Sciatic nerve (tissue), 2 donors: ENCODE results near the gene TMLHE. TPM values are rescaled to one million over a fixed set of nuclear protein-coding genes. Genes with fewer than 3 reads are reported as not detected.
"Not testable (repeated sequence)": the region's sequence is repeated elsewhere in the genome, so short reads cannot be mapped to it uniquely, and the experiment has no call there.

ENCODE experiments used
- ATAC-seq: fragments of 200-7000 bp; cut with Tn5 transposase; one replicate; pipeline ENCODE4 v1.9.1; 2020; ENCODE audit warnings: mild to moderate bottlenecking, moderate library complexity
- DNase-seq: peaks from one replicate; pipeline ENCODE4 v3.0.0-alpha.2; 2020; ENCODE audit warnings: low spot score
- intact Hi-C: fragments of 100-400 bp; cut with DNase I; formaldehyde crosslinking; loops from one replicate; pipeline ENCODE4 v1.14.2; 2022
- total RNA-seq: library from RNA; stranded (reverse); fragmentation: NEBNext Ultra II Directional; extraction: Animal tissue kit (Norgen Biotek cat#: 25700); gene quantifications from one replicate; pipeline ENCODE4 v1.2.1, GENCODE V29; 2021
- donor health status: DM: no; HTN: no; CAD: no.
- donor health status: DM: no; HTN: no; CAD: no.

Gene TMLHE, protein sequence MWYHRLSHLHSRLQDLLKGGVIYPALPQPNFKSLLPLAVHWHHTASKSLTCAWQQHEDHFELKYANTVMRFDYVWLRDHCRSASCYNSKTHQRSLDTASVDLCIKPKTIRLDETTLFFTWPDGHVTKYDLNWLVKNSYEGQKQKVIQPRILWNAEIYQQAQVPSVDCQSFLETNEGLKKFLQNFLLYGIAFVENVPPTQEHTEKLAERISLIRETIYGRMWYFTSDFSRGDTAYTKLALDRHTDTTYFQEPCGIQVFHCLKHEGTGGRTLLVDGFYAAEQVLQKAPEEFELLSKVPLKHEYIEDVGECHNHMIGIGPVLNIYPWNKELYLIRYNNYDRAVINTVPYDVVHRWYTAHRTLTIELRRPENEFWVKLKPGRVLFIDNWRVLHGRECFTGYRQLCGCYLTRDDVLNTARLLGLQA
- 20.1 TPM for total RNA-seq

DNA sequence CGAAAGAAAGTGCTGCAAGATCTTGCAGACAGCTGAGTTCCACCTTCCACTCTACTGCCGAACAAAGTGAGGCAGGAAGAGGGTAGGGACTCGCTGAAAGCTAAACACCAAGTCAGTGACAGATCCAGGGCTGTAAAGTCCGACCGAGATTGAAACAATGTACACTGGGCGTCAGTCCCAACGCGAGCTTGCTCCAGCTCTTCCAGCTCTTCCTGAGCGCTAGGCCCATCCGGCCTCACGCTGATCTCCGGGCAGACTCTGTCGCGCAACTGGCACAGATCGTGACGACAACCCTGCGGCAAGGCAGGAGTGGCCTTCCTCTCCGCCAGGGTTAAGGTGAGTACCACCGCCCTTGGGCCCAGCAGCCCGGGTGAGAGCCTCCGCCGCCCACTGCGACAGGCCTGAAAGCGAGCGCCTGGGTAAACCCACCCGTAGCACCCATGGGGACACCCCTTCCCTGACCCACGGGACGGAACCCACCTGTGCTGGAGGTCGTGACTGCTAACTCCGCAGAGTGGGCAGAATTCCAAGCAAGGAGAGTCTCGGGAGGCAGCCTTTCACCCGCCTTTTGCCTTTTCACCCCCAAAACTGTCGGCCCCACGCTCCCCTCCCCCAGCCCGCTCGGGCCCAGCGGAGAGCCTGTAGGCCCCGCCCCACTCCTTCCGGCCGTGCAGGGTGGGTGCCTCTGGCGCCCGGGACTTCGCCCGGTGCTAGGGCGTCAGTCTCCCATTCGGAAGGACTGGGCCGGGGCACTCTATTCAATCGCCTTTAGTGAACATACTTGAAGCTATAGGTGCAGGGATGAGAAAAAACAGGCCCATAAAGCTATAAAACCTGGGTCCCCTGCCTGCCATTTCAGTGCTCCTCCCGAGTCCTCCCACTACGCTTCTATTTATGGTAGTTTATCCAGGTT lies at the start of gene TMLHE, which contains the start of gene SPRY3:
Gene TMLHE (minus strand): TSS at position 641 of the 913 bp plus-strand sequence. CDS start 67,676 bp downstream, outside the sequence.
Gene SPRY3 (plus strand): TSS at position 275 of the 913 bp plus-strand sequence.
- ATAC-seq (peak; percentile 98), DNase-seq (peak; percentile 78)
- intact Hi-C loops: no loop called here

DNA sequence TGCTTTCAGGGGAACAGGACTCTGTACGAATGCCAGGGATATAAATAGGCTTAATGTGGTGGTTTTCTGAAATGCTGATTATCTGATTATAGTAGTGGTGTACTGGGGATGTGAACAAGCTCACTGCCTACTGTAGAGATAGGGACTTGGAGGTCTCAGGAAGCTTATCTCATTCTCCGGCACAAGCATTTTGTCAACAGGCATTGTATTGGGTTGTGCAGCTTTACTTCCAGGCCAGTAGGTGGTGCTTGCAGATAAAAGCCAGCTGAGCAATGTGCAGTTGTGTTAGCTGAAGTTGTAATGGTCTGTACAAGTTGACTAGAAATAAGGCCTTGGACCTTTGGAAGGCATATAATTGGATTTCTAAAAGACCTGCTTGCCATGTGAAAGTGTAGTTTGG lies 49.5 kb upstream of the TMLHE start:
- no peak for ATAC-seq
- intact Hi-C loops: no loop called here
- DNase-seq: no peak

DNA sequence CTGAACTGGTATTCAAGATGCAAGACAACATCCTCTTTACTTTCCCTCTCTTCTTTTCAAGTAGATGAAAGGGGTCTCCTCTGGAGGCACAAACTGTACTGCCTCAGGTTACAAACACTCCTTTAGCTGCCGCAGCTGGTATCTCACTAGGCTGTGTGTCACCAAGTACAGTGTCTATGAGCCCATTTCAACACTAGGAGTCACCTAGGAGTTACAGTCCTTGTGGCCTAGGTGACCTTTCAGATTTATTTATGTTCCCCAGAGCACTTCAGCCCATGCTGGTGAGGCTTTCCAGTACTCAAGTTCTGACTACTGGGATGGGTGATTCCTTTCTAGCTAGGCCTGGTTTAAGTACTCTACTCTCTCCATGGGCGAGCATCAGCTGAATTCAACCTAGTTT lies 32.4 kb upstream of the TMLHE start:
- intact Hi-C loops: no loop called here
- no peak for DNase-seq
- ATAC-seq: no peak

DNA sequence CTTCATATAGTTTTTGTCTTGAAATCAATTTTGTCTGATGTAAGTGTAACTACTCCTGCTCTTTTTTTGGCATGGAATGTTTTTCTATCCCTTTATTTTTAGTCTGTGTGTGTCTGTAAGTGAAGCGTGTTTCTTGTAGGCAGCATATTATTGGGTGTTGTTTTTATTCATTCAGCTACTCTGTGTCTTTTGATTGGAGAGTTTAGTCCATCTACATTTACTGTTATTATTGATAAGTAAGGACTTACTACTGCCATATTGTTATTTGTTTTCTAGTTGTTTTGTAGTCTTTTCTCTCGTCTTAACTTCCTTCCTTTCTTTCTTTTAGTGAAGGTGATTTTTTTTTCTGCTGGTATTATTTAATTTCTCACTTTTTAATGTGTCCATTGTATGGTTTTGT lies 30.5 kb upstream of the TMLHE start:
- ATAC-seq (no peak), DNase-seq (no peak)
- intact Hi-C loops: no loop called here

DNA sequence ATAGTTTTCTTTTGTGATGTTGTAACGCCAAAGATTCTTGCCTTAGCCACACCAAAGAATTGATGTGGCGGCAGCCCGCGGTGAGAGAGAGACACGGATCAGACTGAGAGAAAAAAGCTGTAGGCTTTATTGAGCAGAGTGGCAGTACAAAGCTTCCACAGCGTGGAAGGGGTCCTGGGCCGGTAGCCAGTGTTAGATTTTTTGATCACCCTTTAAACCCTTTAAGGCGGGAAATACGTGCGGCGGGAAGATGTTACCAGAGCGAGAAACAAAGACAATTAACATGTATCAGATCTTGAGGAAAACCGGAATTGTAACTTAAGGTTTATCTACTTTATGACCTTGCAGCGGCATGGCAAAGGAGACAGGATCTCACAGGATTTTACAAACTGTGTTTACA lies 28.6 kb upstream of the TMLHE start:
- DNase-seq, ATAC-seq, intact Hi-C loops: not testable (repeated sequence)

DNA sequence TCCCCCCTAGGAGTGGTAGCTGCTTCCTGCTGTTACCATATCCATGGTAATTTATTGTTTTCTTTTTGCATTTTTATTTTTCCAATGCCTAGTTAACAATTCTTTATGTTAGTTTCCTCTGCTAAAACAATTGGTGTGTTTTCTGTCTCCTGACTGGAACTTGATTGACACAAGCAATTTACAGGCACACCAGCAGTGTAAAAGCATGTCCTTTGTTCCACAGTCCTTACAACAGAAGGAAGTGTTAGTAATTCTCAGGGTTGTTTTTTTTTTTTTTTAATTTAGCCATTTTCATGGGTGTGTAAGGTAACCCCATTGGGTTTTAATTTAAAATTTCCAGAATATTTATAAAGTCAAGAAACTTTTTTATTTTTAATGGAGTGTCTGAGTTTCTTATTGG lies 25.0 kb upstream of the TMLHE start:
- ATAC-seq (no peak), DNase-seq (no peak)
- intact Hi-C loops: no loop called here

DNA sequence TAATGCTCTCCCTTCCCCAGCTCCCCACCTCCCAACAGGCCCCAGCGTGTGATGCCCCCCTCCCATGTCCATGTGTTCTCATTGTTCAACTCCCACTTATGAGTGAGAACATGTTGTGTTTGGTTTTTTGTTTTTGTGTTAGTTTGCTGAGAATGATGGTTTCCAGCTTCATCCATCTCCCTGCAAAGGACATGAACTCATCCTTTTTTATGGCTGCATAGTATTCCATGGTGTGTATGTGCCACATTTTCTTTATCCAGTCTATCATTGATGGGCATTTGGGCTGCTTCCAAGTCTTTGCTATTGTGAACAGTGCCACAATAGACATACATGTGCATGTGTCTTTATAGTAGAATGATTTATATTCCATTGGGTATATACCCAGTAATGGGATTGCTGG lies 22.3 kb upstream of the TMLHE start:
- intact Hi-C loops, ATAC-seq, DNase-seq: not testable (repeated sequence)

DNA sequence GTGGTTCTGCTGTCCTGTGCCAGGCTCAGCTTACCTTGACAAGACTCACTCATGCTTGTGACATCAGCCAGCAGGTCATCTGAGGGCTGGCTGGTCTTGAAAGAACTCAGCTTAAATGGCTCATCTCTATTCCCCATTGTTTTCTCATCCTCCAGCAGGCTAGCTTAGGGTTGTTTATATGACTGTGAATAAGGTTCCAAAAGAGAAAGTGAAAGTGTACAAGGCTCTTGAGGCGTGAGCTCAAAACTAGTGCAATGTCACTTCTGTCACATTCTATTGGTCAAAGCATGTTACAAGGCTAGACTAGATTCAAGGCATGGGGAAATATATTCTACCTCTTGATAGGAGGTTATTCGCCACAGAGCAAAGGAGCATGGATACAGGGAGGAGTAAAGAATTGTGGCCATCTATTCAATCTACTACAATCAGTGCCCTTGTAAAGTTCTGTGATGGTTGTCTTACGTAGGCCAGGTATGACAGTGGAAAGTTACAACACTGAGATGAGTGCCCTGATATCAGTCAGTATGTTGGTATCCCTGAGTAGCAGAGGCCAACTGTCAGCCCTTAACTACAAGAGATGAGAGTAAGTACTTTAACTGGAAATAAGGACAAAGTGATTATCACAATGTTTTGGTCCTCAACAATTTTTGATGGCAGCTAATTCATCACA lies 19.8 kb upstream of the TMLHE start:
- ATAC-seq (no peak), DNase-seq (no peak)
- intact Hi-C loops: no loop called here

DNA sequence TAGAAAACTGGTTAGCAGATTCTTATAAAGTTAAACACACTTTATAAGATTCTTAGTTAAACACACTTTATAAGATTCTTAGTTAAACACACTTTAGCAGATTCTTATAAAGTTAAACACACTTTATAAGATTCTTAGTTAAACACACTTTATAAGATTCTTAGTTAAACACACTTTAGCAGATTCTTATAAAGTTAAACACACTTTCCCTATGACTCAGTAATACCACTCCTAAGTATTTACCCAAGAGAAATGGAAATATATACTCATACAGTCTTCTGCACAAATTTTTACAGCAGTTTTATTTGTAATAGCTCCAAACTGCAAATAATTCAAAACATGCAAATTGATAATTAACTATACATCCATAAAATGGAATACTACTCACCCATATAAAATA lies 7.4 kb upstream of the TMLHE start:
- ATAC-seq, DNase-seq, intact Hi-C loops: not testable (repeated sequence)

DNA sequence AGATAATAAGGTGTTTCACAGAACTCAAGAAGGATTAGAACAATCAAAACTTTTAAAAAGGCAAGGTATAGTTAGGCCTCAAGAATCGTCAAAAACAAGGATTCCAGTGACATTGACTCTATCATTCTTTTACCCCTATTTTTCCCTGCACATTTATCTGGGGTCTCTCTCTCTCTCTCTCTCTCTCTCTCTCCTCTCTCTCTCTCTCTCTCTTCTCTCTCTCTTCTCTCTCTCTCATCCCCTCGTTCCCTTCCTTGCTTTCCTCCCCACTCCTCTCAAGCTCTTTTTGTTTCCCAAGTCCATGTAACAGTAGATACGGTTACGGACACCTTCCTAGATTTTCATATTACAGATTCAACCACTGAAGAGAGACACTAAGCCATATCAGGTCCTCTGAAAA lies 3.2 kb upstream of the TMLHE start:
- ATAC-seq: no peak
- intact Hi-C loops: no loop called here

DNA sequence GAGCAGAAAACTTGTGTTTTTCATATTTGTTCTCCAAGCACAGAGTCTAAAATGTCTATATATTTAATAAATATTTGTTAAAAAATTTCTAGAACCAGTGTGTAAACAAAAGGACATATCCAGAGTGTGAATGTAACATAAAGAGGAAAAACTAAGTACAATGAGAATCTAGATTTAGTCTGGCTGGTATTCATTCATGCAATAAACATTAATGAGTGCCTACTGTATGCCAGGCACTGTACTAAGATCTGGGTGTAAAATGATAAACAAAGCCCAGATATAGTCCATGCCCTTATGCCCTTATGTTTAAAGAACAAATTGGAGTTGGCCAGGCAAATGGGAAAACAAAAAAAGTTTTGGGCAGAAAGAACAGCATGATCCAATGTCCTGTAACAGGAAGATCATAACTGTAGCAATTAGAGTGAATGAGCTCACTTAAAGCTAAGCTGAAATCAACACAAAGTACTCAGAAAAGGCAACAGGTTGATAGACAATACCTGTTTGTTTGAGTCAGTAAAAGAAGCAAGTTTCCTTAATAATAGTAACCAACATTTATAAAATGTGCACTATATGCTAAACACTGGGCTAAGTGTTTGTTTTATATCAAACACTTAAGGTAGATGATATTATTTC lies 1.3 kb upstream of the TMLHE start:
- no peak for ATAC-seq
- intact Hi-C loops: no loop called here

More for the DNA sequence above, 3.2 kb upstream of the TMLHE start:
- no peak for DNase-seq

DNA sequence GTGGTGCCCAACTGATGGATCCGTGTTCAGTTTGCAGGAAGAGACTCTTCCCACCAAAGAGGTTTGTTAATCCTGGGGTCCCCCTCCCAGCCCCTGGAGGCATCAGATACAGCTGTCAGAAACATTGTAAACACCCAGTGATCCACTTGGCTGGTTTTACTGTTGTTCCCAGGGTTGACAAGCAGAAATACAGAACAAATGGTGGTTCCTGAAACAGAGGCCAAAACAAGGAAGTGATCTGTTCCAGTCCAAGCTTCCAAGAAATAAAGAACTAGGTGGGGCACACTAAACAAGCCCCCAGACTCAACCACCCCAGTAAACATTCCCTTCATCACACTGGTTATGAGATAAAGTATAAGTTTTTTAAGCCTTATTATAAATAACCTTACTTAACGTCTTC lies 1.4 kb downstream of the TMLHE start:
- intact Hi-C loops: no loop called here
- DNase-seq (no peak), ATAC-seq (no peak)

More for the DNA sequence above, 1.3 kb upstream of the TMLHE start:
- no peak for DNase-seq

DNA sequence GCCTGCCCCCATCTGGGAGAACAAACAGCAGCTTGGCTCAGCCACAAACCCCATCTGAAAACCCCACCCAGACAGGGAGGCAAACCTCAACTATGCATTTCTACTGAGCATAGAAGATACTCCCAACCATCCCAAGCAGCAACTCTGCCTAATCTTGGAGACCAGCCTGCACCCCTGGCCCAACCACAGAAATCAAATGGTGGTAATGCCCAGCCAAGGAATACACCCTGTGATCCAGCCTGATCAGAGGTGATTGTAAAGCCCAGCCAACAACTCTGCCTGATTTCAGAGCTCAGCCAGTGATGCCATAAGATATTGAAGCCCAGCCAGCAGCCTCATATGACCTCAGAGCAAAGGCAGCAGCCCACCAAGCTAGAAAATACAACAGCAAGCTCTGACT lies 19.8 kb downstream of the TMLHE start:
- no peak for DNase-seq
- intact Hi-C loops: no loop called here
- no peak for ATAC-seq

DNA sequence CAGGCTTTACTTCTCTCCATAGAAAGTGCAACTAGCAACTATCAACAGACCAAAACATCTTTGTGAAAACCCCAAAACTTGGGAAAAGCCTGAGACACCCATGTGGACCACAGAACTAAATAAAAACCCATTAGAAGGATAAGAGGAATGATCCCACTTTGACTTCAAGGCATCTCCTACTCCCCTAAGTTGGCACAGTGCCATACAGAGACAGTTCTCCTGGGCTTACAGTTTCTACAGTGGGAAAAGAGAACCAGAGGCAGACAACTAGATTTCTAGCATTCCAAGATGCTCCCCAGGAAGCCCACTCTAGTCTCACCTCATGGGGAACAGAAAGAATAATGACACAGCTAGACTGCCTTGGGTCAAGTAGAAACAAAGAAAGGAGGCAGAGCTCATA lies 20.4 kb downstream of the TMLHE start:
- intact Hi-C loops: no loop called here
- no peak for ATAC-seq

DNA sequence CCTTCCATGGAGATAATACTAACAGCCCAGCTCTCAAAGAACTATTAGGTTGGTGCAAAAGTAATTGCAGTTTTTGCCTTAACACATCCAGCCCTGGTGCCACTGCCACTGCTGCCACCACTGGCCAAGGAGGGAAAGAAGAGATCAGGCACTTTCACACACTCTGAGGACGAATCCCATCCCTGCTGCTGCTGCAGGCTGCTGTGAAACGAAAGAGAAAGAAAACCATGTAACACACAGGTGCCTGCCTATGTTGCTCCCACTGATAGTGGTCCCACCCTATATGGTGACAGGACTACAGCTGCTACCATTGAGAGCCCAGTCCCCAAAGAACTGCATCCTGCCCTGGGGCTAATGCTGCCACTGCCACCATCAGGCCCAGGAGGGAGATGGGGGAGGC lies 35.1 kb downstream of the TMLHE start:
- DNase-seq (no peak), ATAC-seq (no peak)
- intact Hi-C loops: no loop called here

More for the DNA sequence above, 20.4 kb downstream of the TMLHE start:
- DNase-seq: no peak

DNA sequence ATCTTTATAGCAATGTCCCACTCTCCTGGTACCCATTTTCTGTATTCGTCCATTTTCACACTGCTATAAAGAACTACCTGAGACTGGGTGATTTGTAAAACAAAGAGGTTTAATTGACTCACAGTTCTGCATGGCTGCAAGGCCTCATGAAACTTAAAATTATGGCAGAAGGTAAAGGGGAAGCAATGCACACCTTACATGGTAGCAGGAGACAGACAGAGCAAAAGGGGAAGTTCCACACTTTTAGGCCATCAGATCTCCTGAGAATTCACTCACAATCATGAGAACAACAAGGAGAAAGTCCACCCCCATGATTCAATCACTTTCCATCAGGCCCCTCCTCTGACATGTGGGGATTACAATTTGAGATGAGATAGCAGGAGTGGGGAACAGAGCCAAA lies 49.7 kb downstream of the TMLHE start:
- no peak for ATAC-seq
- intact Hi-C loops: no loop called here
- no peak for DNase-seq

DNA sequence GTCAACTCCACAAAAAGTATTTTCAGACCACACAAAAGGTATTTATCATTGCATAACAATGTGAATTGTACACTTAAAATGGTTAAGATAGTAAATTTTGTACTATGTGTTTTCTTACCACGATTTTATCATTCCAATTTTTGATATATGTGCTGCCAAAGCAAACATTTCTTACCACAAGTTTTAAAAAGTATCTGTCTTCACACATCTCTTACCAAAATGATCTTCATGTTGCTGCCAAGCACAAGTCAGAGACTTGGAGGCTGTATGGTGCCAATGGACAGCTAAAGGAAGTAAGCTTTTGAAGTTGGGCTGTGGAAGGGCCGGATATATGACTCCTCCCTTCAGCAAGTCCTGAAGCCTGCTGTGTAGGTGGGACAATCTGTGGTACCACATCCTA lies 67.9 kb downstream of the TMLHE start:
- no peak for ATAC-seq
- intact Hi-C loops: no loop called here
- DNase-seq: no peak

DNA sequence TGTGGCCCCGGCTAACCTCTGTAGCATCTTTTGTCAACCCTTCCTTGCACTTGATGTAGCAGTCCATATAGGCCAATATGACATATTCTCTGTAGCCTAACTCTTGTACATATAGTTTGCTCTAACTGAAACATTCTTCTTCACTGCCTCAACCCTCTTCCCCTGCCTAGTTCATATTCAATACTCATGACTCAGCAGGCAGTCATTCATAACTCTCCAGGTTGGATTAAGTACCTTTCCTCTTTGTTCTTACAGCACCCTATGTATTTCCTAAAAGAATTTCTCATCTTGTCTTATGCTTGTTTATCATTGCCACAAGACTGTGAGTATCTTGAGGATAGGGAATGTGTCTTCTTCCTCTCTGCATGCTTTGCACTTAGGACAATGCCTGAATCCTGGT lies 76.9 kb downstream of the TMLHE start:
- no peak for ATAC-seq
- no peak for DNase-seq
- intact Hi-C loops: no loop called here

DNA sequence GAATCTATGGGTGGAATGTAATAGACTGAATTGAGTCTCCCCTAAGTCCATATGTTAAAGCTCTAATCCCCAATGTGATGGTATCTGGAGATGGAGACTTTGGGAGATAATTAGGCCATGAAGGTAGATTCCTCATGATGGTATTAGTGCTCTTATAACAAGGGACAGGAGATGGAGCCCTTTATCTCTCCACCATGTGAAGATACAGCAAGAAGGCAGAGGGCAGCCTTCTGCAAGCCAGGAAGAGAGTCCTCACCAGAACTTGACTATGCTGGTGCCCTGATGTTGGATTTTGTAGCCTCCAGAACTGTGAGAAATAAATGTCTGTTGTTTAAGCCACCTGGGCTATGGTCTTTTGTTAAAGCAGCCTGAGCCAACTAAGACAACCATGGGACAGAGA lies 78.0 kb downstream of the TMLHE start:
- intact Hi-C loops: no loop called here
- DNase-seq (no peak), ATAC-seq (no peak)
